NCI-H2029 treated with DMSO at 0.1 percent for 48 hours (cell line): ENCODE results near the gene NRG2.
A peak's percentile ranks its signal among the peaks of the same experiment; 100 is the strongest.

ENCODE experiments used
- DNase-seq: peaks from one replicate; lab custom pipeline; 2025; lab: John Stamatoyannopoulos, UW

NRG2 gene

GRCh38 chr5:139812323-139812722 is 230.8 kb downstream of the NRG2 start:
- no peak for DNase-seq

- no peak for DNase-seq
Measured at GRCh38 chr5:139811274-139811607, 231.9 kb downstream of the NRG2 start.

GRCh38 chr5:139810341-139811273 is 232.5 kb downstream of the NRG2 start:
- no peak for DNase-seq

- no peak for DNase-seq
Measured at GRCh38 chr5:139809331-139809810, 233.7 kb downstream of the NRG2 start.

- no peak for DNase-seq
Measured at GRCh38 chr5:139808481-139809330, 234.4 kb downstream of the NRG2 start.

GRCh38 chr5:139807647-139808030 is 235.5 kb downstream of the NRG2 start:
- no peak for DNase-seq

- no peak for DNase-seq
Measured at GRCh38 chr5:139806726-139807646, 236.1 kb downstream of the NRG2 start.

- no peak for DNase-seq
Measured at GRCh38 chr5:139806111-139806510, 237.0 kb downstream of the NRG2 start.

GRCh38 chr5:139805545-139805944 is 237.6 kb downstream of the NRG2 start:
- no peak for DNase-seq

- no peak for DNase-seq
Measured at GRCh38 chr5:139804800-139805397, 238.2 kb downstream of the NRG2 start.

GRCh38 chr5:139803978-139804377 is 239.1 kb downstream of the NRG2 start:
- no peak for DNase-seq

GRCh38 chr5:139799359-139799758 is 243.7 kb downstream of the NRG2 start:
- DNase-seq, result peak; percentile 55

GRCh38 chr5:139798883-139799282 is 244.2 kb downstream of the NRG2 start:
- no peak for DNase-seq

- DNase-seq, result no peak
Measured at GRCh38 chr5:139797856-139798510, 245.1 kb downstream of the NRG2 start.

GRCh38 chr5:139797335-139797734 is 245.8 kb downstream of the NRG2 start:
- no peak for DNase-seq
